SK-N-MC (cell line): Measurements from ENCODE around the gene HMGN1.

ENCODE experiments used
- EZH2 ChIP-seq: fragments of 200-600 bp; sonication (generic); IDR thresholded peaks from one replicate; pipeline ENCODE4 v1.6.1; 2017; ENCODE audit warnings: antibody characterized with exemption
- POLR2AphosphoS5 ChIP-seq: IDR thresholded peaks from 2 replicates; pipeline ENCODE4 v1.6.1; 2012; ENCODE audit warnings: mild to moderate bottlenecking, low read depth, low read length, borderline replicate concordance

- TF ChIP-seq POLR2AphosphoS5 (no peak), EZH2 (no peak)
These were observed 4.4 kb upstream of the HMGN1 start for GRCh38 chr21:39353295-39353694.
